K562 (cell line): Measurements from ENCODE around the gene RTP5. TPM values are rescaled to one million over a fixed set of nuclear protein-coding genes. Genes with fewer than 3 reads are reported as not detected.

Experiments used
- ELF4 ChIP-seq: fragments of 450-650 bp; formaldehyde crosslinking; IDR thresholded peaks from 2 replicates; pipeline ENCODE4 v1.4.0; 2022; ENCODE audit warnings: missing genetic modification characterization
- HOXB6 ChIP-seq: fragments of 250-450 bp; sonication (Bioruptor Pico); IDR thresholded peaks from 2 replicates; pipeline ENCODE4 v1.5.1; 2022; ENCODE audit warnings: mild to moderate bottlenecking, borderline replicate concordance
- NR2C2 ChIP-seq, 2 experiments: fragments of 200-800 bp in 1 of 2; sonication (Bioruptor generic) in 1 of 2; sonication (generic) in 1 of 2; formaldehyde crosslinking in 1 of 2; IDR thresholded peaks; 2 replicates each; pipeline versions ENCODE4 v1.6.1 to v1.8.0; 2016 to 2022; ENCODE audit warnings: mild to moderate bottlenecking in 1 of 2, missing compliant biosample characterization in 1 of 2, missing genetic modification characterization in 1 of 2, missing genetic modification reagents in 1 of 2
- NR3C1 ChIP-seq: sonication (generic); formaldehyde crosslinking; IDR thresholded peaks from 2 replicates; pipeline ENCODE4 v1.8.1; 2022; ENCODE audit warnings: missing genetic modification reagents
- NUFIP1 ChIP-seq: fragments of 450-650 bp; IDR thresholded peaks from 2 replicates; pipeline ENCODE4 v1.6.1; 2018; ENCODE audit not compliant: partially characterized antibody
- SMC3 ChIP-seq: conservative IDR thresholded peaks from 2 replicates; pipeline ENCODE4 v1.6.1; 2011; ENCODE audit warnings: low read depth, low read length, improper control_type of control experiment; ENCODE audit not compliant: insufficient read depth
- ZNF695 ChIP-seq: fragments of 450-650 bp; formaldehyde crosslinking; IDR thresholded peaks from 2 replicates; pipeline ENCODE4 v1.4.0; 2020; ENCODE audit warnings: mild to moderate bottlenecking, moderate library complexity
- polyA plus RNA-seq, 8 experiments: library from polyadenylated mRNA; depleted of rRNA in 4 of 8; stranded (reverse) in 5 of 8; unstranded in 3 of 8; fragments of >200 nt; fragmentation: Nextera tagmentation in 2 of 8; fragmentation: Illumina TruSeq in 1 of 8; extraction: Ambion mirVana in 2 of 8; extraction: Trizol in 1 of 8; gene quantifications; 2 replicates each; pipeline versions ENCODE4 v1.2.1 to v1.2.3, GENCODE V29; 2011 to 2014; ENCODE audit warnings: inconsistent platforms in 1 of 8, missing spikeins in 1 of 8
- total RNA-seq, 7 experiments: library from RNA; depleted of rRNA in 6 of 7; stranded (reverse); fragments of >200 nt in 6 of 7; fragmentation: Illumina TruSeq in 2 of 7; extraction: Trizol in 2 of 7; gene quantifications; 2 replicates each; pipeline versions ENCODE4 v1.2.1 to v1.2.3, GENCODE V29; 2011 to 2021; ENCODE audit warnings: low replicate concordance in 1 of 7
- TF ChIP-seq, protein P1 (sequence below): fragments of 250-450 bp; sonication (Bioruptor Pico); IDR thresholded peaks from 2 replicates; pipeline ENCODE4 v1.4.0; 2020; ENCODE audit warnings: mild to moderate bottlenecking
- TF ChIP-seq, protein P2 (sequence below): sonication (generic); formaldehyde crosslinking; IDR thresholded peaks from 2 replicates; pipeline ENCODE4 v1.8.0; 2022; ENCODE audit warnings: missing genetic modification reagents, mild to moderate bottlenecking, borderline replicate concordance
- TF ChIP-seq, protein P3 (sequence below): fragments of 450-650 bp; formaldehyde crosslinking; conservative IDR thresholded peaks from 2 replicates; pipeline ENCODE4 v1.4.0; 2022; ENCODE audit warnings: mild to moderate bottlenecking, missing genetic modification characterization
- TF ChIP-seq, protein P4 (sequence below), 3 experiments: IDR thresholded peaks in 2 of 3; conservative IDR thresholded peaks in 1 of 3; 2 replicates each; pipeline ENCODE4 v1.5.1; 2011 to 2012; ENCODE audit warnings: low read length in 3 of 3, mild to moderate bottlenecking in 3 of 3, control low read depth in 2 of 3, improper control_type of control experiment in 1 of 3, inconsistent platforms in 1 of 3, low read depth in 1 of 3, mixed read lengths in 1 of 3, moderate library complexity in 1 of 3; ENCODE audit not compliant: insufficient read depth in 2 of 3
- TF ChIP-seq, protein P5 (sequence below): fragments of 250-450 bp; sonication (Bioruptor Pico); IDR thresholded peaks from 2 replicates; pipeline ENCODE4 v1.5.0; 2022; ENCODE audit warnings: mild to moderate bottlenecking

The RTP5 gene
- total and polyA plus RNA-seq, 9 of the 15 experiments (the other 6 are each of a cell fraction or from before 2014, with no cell fraction given) = not detected

DNA sequence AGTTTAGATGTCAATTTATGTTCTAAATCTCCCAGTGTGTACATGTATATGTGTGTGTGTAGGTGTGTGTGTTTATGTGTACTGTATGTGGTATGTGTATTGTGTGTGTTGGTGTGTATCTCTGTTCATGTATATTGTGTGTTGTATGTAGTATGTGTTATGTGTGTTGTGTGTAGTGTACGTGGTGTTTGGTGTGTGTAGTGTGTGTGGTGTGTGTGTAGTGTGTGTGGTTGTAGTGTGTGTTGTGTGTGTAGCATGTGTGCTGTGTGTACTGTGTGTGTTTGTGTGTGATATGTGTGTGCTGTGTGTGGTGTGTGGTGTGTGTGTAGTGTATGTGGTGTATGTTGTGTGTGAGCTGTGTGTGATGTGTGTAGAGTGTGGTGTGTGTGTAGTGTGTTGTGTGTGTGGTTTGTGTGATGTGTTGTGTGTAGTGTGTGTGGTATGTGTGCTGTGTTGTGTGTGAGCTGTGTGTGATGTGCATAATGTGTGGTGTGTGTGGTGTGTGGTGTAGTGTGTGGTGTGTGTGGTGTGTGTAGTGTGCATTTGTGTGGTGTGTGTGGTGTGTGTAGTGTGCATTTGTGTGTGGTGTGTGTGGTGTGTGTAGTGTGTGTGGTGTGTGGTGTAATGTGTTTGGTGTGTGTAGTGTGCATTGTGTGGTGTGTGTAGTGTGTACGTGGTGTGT is 5.2 kb upstream of the RTP5 start (continued):
- TF ChIP-seq NR2C2 (CRISPR knock-in tag; IDR thresholded peaks at IDR 0.05) = 0 out of 2 replicates have a peak, but pooled peaks have one; percentile 35
- no peak for TF ChIP-seq NR2C2 (tag; IDR thresholded peaks at IDR 0.05)
- peak; percentile 35; the same call in 1 of the 2 replicates for TF ChIP-seq ELF4 (CRISPR knock-in tag)
- TF ChIP-seq NUFIP1 = no peak
- TF ChIP-seq, protein P1, sequence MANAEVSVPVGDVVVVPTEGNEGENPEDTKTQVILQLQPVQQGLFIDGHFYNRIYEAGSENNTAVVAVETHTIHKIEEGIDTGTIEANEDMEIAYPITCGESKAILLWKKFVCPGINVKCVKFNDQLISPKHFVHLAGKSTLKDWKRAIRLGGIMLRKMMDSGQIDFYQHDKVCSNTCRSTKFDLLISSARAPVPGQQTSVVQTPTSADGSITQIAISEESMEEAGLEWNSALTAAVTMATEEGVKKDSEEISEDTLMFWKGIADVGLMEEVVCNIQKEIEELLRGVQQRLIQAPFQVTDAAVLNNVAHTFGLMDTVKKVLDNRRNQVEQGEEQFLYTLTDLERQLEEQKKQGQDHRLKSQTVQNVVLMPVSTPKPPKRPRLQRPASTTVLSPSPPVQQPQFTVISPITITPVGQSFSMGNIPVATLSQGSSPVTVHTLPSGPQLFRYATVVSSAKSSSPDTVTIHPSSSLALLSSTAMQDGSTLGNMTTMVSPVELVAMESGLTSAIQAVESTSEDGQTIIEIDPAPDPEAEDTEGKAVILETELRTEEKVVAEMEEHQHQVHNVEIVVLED (CRISPR knock-in tag) = no peak
- TF ChIP-seq ZNF695 (CRISPR knock-in tag) = no peak
- no peak for TF ChIP-seq SMC3
- TF ChIP-seq, protein P2, sequence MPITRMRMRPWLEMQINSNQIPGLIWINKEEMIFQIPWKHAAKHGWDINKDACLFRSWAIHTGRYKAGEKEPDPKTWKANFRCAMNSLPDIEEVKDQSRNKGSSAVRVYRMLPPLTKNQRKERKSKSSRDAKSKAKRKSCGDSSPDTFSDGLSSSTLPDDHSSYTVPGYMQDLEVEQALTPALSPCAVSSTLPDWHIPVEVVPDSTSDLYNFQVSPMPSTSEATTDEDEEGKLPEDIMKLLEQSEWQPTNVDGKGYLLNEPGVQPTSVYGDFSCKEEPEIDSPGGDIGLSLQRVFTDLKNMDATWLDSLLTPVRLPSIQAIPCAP (CRISPR knock-in tag) = no peak
- TF ChIP-seq, protein P3, sequence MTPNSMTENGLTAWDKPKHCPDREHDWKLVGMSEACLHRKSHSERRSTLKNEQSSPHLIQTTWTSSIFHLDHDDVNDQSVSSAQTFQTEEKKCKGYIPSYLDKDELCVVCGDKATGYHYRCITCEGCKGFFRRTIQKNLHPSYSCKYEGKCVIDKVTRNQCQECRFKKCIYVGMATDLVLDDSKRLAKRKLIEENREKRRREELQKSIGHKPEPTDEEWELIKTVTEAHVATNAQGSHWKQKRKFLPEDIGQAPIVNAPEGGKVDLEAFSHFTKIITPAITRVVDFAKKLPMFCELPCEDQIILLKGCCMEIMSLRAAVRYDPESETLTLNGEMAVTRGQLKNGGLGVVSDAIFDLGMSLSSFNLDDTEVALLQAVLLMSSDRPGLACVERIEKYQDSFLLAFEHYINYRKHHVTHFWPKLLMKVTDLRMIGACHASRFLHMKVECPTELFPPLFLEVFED (CRISPR knock-in tag) = 0 out of 2 replicates have a peak, but pooled peaks have one; percentile 42
- TF ChIP-seq, protein P4, sequence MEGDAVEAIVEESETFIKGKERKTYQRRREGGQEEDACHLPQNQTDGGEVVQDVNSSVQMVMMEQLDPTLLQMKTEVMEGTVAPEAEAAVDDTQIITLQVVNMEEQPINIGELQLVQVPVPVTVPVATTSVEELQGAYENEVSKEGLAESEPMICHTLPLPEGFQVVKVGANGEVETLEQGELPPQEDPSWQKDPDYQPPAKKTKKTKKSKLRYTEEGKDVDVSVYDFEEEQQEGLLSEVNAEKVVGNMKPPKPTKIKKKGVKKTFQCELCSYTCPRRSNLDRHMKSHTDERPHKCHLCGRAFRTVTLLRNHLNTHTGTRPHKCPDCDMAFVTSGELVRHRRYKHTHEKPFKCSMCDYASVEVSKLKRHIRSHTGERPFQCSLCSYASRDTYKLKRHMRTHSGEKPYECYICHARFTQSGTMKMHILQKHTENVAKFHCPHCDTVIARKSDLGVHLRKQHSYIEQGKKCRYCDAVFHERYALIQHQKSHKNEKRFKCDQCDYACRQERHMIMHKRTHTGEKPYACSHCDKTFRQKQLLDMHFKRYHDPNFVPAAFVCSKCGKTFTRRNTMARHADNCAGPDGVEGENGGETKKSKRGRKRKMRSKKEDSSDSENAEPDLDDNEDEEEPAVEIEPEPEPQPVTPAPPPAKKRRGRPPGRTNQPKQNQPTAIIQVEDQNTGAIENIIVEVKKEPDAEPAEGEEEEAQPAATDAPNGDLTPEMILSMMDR (IDR thresholded peaks at IDR 0.05 in 2 of 3, conservative IDR thresholded peaks at IDR 0.05 in 1 of 3; ENCODE audit: insufficient read depth in 2 of 3, low read depth in 1 of 3, low read length in 3 of 3) = no peak
- no peak for TF ChIP-seq NR3C1
- TF ChIP-seq, protein P5, sequence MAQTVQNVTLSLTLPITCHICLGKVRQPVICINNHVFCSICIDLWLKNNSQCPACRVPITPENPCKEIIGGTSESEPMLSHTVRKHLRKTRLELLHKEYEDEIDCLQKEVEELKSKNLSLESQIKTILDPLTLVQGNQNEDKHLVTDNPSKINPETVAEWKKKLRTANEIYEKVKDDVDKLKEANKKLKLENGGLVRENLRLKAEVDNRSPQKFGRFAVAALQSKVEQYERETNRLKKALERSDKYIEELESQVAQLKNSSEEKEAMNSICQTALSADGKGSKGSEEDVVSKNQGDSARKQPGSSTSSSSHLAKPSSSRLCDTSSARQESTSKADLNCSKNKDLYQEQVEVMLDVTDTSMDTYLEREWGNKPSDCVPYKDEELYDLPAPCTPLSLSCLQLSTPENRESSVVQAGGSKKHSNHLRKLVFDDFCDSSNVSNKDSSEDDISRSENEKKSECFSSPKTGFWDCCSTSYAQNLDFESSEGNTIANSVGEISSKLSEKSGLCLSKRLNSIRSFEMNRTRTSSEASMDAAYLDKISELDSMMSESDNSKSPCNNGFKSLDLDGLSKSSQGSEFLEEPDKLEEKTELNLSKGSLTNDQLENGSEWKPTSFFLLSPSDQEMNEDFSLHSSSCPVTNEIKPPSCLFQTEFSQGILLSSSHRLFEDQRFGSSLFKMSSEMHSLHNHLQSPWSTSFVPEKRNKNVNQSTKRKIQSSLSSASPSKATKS (CRISPR knock-in tag) = no peak
- no peak for TF ChIP-seq HOXB6
